Lung microvascular endothelial cell (primary cell): ENCODE measurements around the gene FNDC3A. TPM values are rescaled to one million over a fixed set of nuclear protein-coding genes. Genes with fewer than 3 reads are reported as not detected.
"Not testable (repeated sequence)": the region's sequence is repeated elsewhere in the genome, so short reads cannot be mapped to it uniquely, and the experiment has no call there.

Experiments
- DNase-seq, 2 donors: peaks; one replicate each; pipeline versions ENCODE4 v3.0.0 to v3.0.0-alpha.2; 2010; ENCODE audit warnings: low read depth in 2 of 2
- total RNA-seq: library from RNA; depleted of rRNA; stranded (reverse); fragments of >200 nt; gene quantifications from 2 replicates; pipeline ENCODE4 v1.2.1, GENCODE V29; 2014

Gene FNDC3A
- total RNA-seq, 1 donor from 2014 or later, result 59.3 TPM

GRCh38 chr13:49082653-49083536 lies 107.2 kb downstream of the FNDC3A start:
- no peak for DNase-seq

- no peak for DNase-seq
These were observed 109.2 kb downstream of the FNDC3A start for GRCh38 chr13:49084961-49085360.

- peak; percentile 7 to 71 for DNase-seq
These were observed 111.0 kb downstream of the FNDC3A start for GRCh38 chr13:49086722-49087121.

GRCh38 chr13:49093376-49093775 lies 117.7 kb downstream of the FNDC3A start:
- no peak for DNase-seq

- peak; percentile 49 to 59 for DNase-seq
These were observed 121.7 kb downstream of the FNDC3A start for GRCh38 chr13:49097374-49097773.

GRCh38 chr13:49098198-49098597 lies 122.5 kb downstream of the FNDC3A start:
- DNase-seq, result peak; percentile 92 to 97

GRCh38 chr13:49098771-49099512 lies 123.2 kb downstream of the FNDC3A start:
- peak; percentile 42 to 70 for DNase-seq

- DNase-seq, result no peak
These were observed 123.8 kb downstream of the FNDC3A start for GRCh38 chr13:49099513-49099877.

GRCh38 chr13:49100637-49101570 lies 125.2 kb downstream of the FNDC3A start:
- no peak for DNase-seq

- DNase-seq, result no peak
These were observed 132.5 kb downstream of the FNDC3A start for GRCh38 chr13:49108196-49108595.

- peak; percentile 90 to 92 for DNase-seq
These were observed 134.6 kb downstream of the FNDC3A start for GRCh38 chr13:49110122-49110912.

- peak in 1 of 2 donors; percentile 13 for DNase-seq
These were observed 135.1 kb downstream of the FNDC3A start for GRCh38 chr13:49110913-49111170.

GRCh38 chr13:49112782-49113525 lies 137.2 kb downstream of the FNDC3A start:
- no peak for DNase-seq

- DNase-seq, result peak; percentile 62 to 73
These were observed 138.0 kb downstream of the FNDC3A start for GRCh38 chr13:49113526-49114286.

GRCh38 chr13:49116873-49117272 lies 141.2 kb downstream of the FNDC3A start:
- DNase-seq, result no peak

- not testable (repeated sequence) for DNase-seq
These were observed 142.7 kb downstream of the FNDC3A start for GRCh38 chr13:49118455-49118854.

- no peak for DNase-seq
These were observed 149.1 kb downstream of the FNDC3A start for GRCh38 chr13:49124693-49125304.

GRCh38 chr13:49125964-49126524 lies 150.3 kb downstream of the FNDC3A start:
- DNase-seq, result no peak
